Left lung (tissue), 10 donors: ENCODE measurements around the gene OLA1. TPM values are rescaled to one million over a fixed set of nuclear protein-coding genes. Genes with fewer than 3 reads are reported as not detected.

Source experiments
- ATAC-seq: fragments of 200-7000 bp; cut with Tn5 transposase; one replicate; pipeline ENCODE4 v1.9.1; 2020; ENCODE audit warnings: moderate library complexity
- DNase-seq, 4 donors: peaks; one replicate each; pipeline ENCODE4 v3.0.0-alpha.2; 2013 to 2020
- H3K27ac ChIP-seq, 2 donors: fragments of 200-600 bp; sonication (generic) in 1 of 2; one replicate each; pipeline versions ENCODE4 v1.5.0 to v1.8.0; 2020 to 2021
- H3K27me3 ChIP-seq, 2 donors: fragments of 200-600 bp; sonication (generic) in 1 of 2; one replicate each; pipeline versions ENCODE4 v1.5.0 to v1.8.0; 2020 to 2021
- H3K36me3 ChIP-seq, 2 donors: fragments of 200-600 bp; sonication (generic) in 1 of 2; one replicate each; pipeline versions ENCODE4 v1.5.0 to v1.8.0; 2020 to 2021
- H3K4me1 ChIP-seq, 2 donors: fragments of 200-600 bp; one replicate each; pipeline ENCODE4 v1.8.0; 2021
- H3K4me3 ChIP-seq, 2 donors: fragments of 200-600 bp; sonication (generic) in 1 of 2; one replicate each; pipeline versions ENCODE4 v1.5.0 to v1.8.0; 2020 to 2021; ENCODE audit warnings: mild to moderate bottlenecking in 1 of 2
- H3K9me3 ChIP-seq, 2 donors: fragments of 200-600 bp; sonication (generic) in 1 of 2; one replicate each; pipeline versions ENCODE4 v1.5.0 to v1.8.0; 2020 to 2021
- intact Hi-C, 2 donors: fragments of 100-400 bp; cut with DNase I; formaldehyde crosslinking; loops; one replicate each; pipeline versions ENCODE4 v1.11.2 to v1.14.2; 2022
- polyA plus RNA-seq, 6 donors: library from polyadenylated mRNA; unstranded; fragments of 120-200 nt; gene quantifications; one replicate each; pipeline ENCODE4 v1.2.1, GENCODE V29; 2013; ENCODE audit not compliant: insufficient read length in 6 of 6
- total RNA-seq, 2 donors: library from RNA; stranded (reverse); fragmentation: NEBNext Ultra II Directional; extraction: Animal tissue kit (Norgen Biotek cat#: 25700); gene quantifications; one replicate each; pipeline ENCODE4 v1.2.1, GENCODE V29; 2021
- TF ChIP-seq, protein P1 (sequence below), 2 donors: fragments of 200-600 bp; sonication (generic) in 1 of 2; IDR thresholded peaks; one replicate each; pipeline versions ENCODE4 v1.5.0 to v1.8.0; 2021; ENCODE audit warnings: antibody characterized with exemption in 2 of 2
- donor health status: DM: no; HTN: yes; CAD: no.
- donor health status: DM: no; HTN: no; CAD: no.

OLA1 gene
- total and polyA plus RNA-seq, 8 donors, result 66.3 to 130 (median 112) TPM

DNA sequence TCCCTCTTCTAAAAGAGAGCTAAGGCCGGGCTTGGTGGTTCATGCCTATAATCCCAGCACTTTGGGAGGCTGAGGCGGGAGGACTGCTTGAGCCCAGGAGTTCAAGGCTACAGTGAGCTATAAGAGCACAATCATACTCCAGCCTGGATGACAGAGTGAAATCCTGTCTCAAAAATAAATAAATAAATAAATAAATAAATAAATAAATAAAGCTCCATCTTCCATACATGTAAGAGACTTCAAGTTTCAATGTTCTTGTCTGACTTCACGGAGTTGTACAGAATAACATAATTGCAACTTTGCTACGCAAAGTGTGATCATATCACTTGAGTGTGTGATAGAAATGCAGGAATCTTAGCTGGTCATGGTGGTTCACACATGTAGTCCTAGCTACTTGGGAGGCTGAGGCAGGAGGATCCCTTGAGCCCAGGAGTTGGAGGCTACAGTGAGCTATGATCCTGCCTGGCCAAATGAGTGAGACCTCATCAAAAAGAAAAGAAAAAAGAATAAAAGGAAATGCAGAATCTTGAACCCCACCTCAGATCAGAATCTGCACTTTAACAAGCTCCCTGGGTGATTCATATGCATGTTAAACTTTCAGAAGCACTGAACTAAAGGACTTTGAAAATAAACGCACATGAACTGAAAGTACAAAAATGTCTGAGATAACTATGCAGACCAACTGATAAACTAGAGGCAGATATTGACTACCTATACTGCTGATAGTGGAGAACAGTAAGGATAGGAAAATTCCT is 159.4 kb downstream of the OLA1 start:
- Histone ChIP-seq H3K4me3 (no peak overlapping the region), H3K27ac (no peak overlapping the region), H3K27me3 (no peaks in the 10 kb centered on the region), H3K9me3 (no peaks in the 10 kb centered on the region), H3K4me1 (no peaks in the 10 kb centered on the region), H3K36me3 (no peaks in the 10 kb centered on the region)
- ATAC-seq, result no peak
- intact Hi-C loops, result no loop called here
- TF ChIP-seq, protein P1, sequence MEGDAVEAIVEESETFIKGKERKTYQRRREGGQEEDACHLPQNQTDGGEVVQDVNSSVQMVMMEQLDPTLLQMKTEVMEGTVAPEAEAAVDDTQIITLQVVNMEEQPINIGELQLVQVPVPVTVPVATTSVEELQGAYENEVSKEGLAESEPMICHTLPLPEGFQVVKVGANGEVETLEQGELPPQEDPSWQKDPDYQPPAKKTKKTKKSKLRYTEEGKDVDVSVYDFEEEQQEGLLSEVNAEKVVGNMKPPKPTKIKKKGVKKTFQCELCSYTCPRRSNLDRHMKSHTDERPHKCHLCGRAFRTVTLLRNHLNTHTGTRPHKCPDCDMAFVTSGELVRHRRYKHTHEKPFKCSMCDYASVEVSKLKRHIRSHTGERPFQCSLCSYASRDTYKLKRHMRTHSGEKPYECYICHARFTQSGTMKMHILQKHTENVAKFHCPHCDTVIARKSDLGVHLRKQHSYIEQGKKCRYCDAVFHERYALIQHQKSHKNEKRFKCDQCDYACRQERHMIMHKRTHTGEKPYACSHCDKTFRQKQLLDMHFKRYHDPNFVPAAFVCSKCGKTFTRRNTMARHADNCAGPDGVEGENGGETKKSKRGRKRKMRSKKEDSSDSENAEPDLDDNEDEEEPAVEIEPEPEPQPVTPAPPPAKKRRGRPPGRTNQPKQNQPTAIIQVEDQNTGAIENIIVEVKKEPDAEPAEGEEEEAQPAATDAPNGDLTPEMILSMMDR (IDR thresholded peaks at IDR 0.05), result no peak
- no peak for DNase-seq

DNA sequence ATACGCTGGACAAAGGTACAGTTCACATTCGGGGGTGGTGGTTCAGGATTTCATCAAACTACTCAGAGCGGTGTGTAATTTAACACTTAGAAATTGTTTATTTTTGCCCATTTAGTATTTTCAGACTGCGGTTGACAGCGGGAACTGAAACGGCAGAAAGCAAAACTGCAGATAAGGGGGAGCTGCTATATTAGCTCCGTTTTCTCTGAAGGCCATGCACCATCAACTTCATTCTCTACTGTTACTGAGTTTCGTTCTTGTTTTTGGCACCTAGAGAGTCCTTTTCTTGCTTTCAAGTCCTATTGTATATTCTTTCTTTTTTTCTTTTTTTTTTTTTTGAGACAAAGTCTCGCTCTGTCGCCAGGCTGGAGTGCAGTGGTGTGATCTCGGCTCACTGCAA is 161.6 kb downstream of the OLA1 start:
- intact Hi-C loops, result no loop called here
- H3K9me3 ChIP-seq, result no peaks in the 10 kb centered on the region
- ATAC-seq, result no peak
- no peak overlapping the region for H3K27ac ChIP-seq
- TF ChIP-seq, protein P1 (IDR thresholded peaks at IDR 0.05), result no peak
- no peaks in the 10 kb centered on the region for H3K27me3 ChIP-seq
- no peaks in the 10 kb centered on the region for H3K4me1 ChIP-seq
- DNase-seq, result no peak
- H3K36me3 ChIP-seq, result no peaks in the 10 kb centered on the region
- no peak overlapping the region for H3K4me3 ChIP-seq

DNA sequence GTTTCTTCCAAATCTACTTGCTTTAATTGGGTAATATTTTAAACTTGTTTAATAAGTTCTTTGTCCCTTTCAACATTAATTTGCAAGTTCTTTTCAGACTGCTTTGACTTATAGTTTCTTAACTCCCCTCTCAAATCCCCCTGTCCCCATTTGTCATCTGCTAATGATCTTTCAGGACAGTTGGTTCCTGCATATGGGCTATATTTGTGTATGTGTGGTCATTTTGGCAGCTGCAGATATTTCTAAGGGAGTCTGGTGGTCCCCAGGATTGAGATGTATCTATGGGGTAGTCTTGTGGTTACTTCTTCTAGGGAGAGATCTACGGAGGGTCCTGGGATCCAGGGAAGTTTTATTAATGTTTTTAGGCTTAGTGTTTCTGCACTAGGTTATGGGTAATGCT is 162.6 kb downstream of the OLA1 start:
- DNase-seq (no peak), ATAC-seq (no peak)
- TF ChIP-seq, protein P1 (IDR thresholded peaks at IDR 0.05), result no peak
- H3K4me1 ChIP-seq, result no peaks in the 10 kb centered on the region
- H3K9me3 ChIP-seq, result no peaks in the 10 kb centered on the region
- no peak overlapping the region for H3K27ac ChIP-seq
- H3K27me3 ChIP-seq, result no peaks in the 10 kb centered on the region
- intact Hi-C loops, result no loop called here
- no peak overlapping the region for H3K4me3 ChIP-seq
- peaks cover 0 to 2% of the 10 kb centered on the region in 2 donors for H3K36me3 ChIP-seq

DNA sequence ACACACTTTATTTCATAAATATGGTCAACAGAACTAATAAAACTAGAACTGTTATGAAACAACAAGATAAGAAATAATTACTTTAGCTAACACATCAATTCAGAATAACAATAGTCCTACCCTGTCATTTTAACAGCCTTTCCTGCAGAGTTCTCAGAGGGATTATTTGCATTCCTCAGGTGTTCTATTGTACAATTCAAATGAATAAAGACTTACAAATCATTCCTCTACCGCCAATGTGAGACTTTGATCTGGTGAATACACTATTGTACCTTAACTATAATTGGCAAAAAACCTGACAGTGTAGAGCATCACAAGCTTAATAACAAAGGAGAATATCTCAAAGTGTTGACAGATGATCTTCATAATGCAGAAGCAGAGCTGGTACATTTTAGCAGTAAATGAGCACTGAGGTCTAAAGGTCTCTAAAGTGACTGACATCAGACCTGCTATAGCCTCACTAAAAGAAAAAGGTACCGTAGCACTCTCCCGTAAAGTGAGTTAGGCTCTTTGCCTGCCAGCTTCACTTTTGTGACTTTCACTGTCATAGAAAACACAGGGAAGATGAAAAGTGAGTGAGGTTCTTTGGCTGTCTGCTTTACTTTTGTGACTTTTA is 164.4 kb downstream of the OLA1 start:
- Histone ChIP-seq H3K4me3 (no peak overlapping the region), H3K27ac (no peak overlapping the region), H3K9me3 (no peaks in the 10 kb centered on the region), H3K27me3 (no peaks in the 10 kb centered on the region), H3K36me3 (peaks cover 0 to 5% of the 10 kb centered on the region in 2 donors), H3K4me1 (no peaks in the 10 kb centered on the region)
- DNase-seq (no peak), ATAC-seq (no peak)
- intact Hi-C loops, result no loop called here
- TF ChIP-seq, protein P1 (IDR thresholded peaks at IDR 0.05), result no peak

DNA sequence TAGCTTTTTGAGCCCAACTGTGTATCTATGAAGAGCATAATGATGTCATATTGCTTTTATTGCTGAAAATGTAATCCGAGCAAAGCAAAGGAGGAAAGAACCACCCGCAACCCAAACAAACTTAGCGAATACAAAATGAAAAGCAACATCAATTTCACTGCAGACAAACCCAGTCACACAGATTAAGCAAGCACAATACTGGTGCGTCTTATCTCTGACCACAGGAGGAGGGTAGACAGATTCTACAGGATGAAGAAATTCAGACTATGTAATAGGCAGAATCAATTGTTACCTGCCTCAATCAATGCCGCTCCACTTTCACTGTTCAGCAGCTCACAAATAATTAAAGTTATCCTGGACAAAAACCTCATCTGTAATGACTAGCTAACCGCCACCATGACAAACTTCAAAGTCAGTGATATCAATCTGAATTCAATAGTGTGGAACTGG is 167.6 kb downstream of the OLA1 start:
- Histone ChIP-seq H3K4me3 (no peak overlapping the region), H3K27ac (no peak overlapping the region), H3K9me3 (no peaks in the 10 kb centered on the region), H3K36me3 (peaks cover 0 to 5% of the 10 kb centered on the region in 2 donors), H3K4me1 (no peaks in the 10 kb centered on the region), H3K27me3 (no peaks in the 10 kb centered on the region)
- intact Hi-C loops, result no loop called here
- no peak for ATAC-seq
- DNase-seq, result no peak
- TF ChIP-seq, protein P1 (IDR thresholded peaks at IDR 0.05), result no peak
